GM12878 (cell line): ENCODE data around the gene SLC29A1. TPM values are rescaled to one million over a fixed set of nuclear protein-coding genes. Genes with fewer than 3 reads are reported as not detected.

Source experiments
- ATAC-seq: fragments of 200-7000 bp; cut with Tn5 transposase; 3 replicates; pipeline ENCODE4 v1.9.1; 2020; ENCODE audit warnings: mild to moderate bottlenecking, moderate library complexity
- BruUV-seq: library from RNA; stranded (reverse); fragments of 400-500 nt; replicated peaks from 2 replicates; lab custom pipeline; 2021; lab: Mats Ljungman, UMichigan
- CTCF ChIA-PET: fragments of 300-600 bp; sonication (Branson Sonifier 250); formaldehyde crosslinking; extraction: SDS; loops from one replicate; lab custom pipeline; 2021; ENCODE audit warnings: inconsistent platforms; lab: Yijun Ruan, JAX
- POLR2A ChIA-PET: fragments of 350-600 bp; formaldehyde crosslinking; extraction: SDS; loops from one replicate; lab custom pipeline; 2021; ENCODE audit warnings: inconsistent platforms; lab: Charles Lee
- RAD21 ChIA-PET: fragments of 300-600 bp; sonication (Branson Sonifier 250); formaldehyde crosslinking; loops from one replicate; lab custom pipeline; 2023; ENCODE audit warnings: antibody characterized with exemption; ENCODE audit not compliant: unreplicated experiment; lab: Charles Lee
- SMC1A ChIA-PET: fragments of 300-600 bp; sonication (Branson Sonifier 250); formaldehyde crosslinking; loops from one replicate; lab custom pipeline; 2023; ENCODE audit not compliant: unreplicated experiment, uncharacterized antibody; lab: Charles Lee
- DNase-seq: peaks from one replicate; pipeline ENCODE4 v3.0.0-alpha.2; 2011; ENCODE audit warnings: low read depth, low spot score
- FAIRE-seq: peaks from 3 replicates; lab custom pipeline; 2011; peaks lifted over from hg19 to GRCh38; lab: Jason Lieb, UNC
- H2AFZ ChIP-seq: 2 replicates; pipeline ENCODE4 v1.6.0; 2011; ENCODE audit warnings: low read depth, low read length, control low read depth; ENCODE audit not compliant: control insufficient read depth
- H3K27ac ChIP-seq: 2 replicates; pipeline ENCODE4 v1.5.1; 2011; ENCODE audit warnings: control low read depth; ENCODE audit not compliant: control insufficient read depth, insufficient read depth
- H3K27me3 ChIP-seq, 2 experiments: replicated peaks in 1 of 2; 2 replicates each; pipeline versions ENCODE4 v1.6.0 to v1.6.1; 2011; ENCODE audit warnings: low read length in 1 of 2; ENCODE audit not compliant: control insufficient read depth in 2 of 2, insufficient read depth in 2 of 2
- H3K36me3 ChIP-seq, 2 experiments: 2 replicates each; pipeline ENCODE4 v1.5.1; 2011; ENCODE audit warnings: low read length in 1 of 2; ENCODE audit not compliant: control insufficient read depth in 2 of 2, insufficient read depth in 2 of 2
- H3K4me1 ChIP-seq: 2 replicates; pipeline ENCODE4 v1.6.1; 2011; ENCODE audit warnings: mild to moderate bottlenecking, low read length, moderate library complexity, mixed read lengths; ENCODE audit not compliant: control insufficient read depth, insufficient read depth
- H3K4me2 ChIP-seq: 2 replicates; pipeline ENCODE4 v1.6.0; 2011; ENCODE audit warnings: control low read depth; ENCODE audit not compliant: control insufficient read depth, insufficient read depth
- H3K4me3 ChIP-seq: fragments of 200-600 bp; sonication (generic); 2 replicates; pipeline ENCODE4 v1.5.1; 2016
- H3K79me2 ChIP-seq: 2 replicates; pipeline ENCODE4 v1.6.0; 2011; ENCODE audit warnings: low read length; ENCODE audit not compliant: control insufficient read depth, insufficient read depth
- H3K9ac ChIP-seq: 2 replicates; pipeline ENCODE4 v1.8.0; 2011; ENCODE audit warnings: low read length, control low read depth, mixed read lengths; ENCODE audit not compliant: control insufficient read depth, insufficient read depth
- H3K9me3 ChIP-seq: replicated peaks from 3 replicates; pipeline ENCODE4 v1.5.1; 2011; ENCODE audit warnings: mild to moderate bottlenecking, low read length; ENCODE audit not compliant: control insufficient read depth, insufficient read depth
- H4K20me1 ChIP-seq: 2 replicates; pipeline ENCODE4 v1.6.0; 2011; ENCODE audit not compliant: control insufficient read depth, insufficient read depth
- CEBPB ChIP-seq, 2 experiments: fragments of 150-350 bp in 1 of 2; IDR thresholded peaks; 2 replicates each; pipeline ENCODE4 v1.6.1; 2012 to 2014; ENCODE audit warnings: low read depth in 2 of 2, low read length in 2 of 2, borderline replicate concordance in 1 of 2, inconsistent platforms in 1 of 2
- CUX1 ChIP-seq: IDR thresholded peaks from 2 replicates; pipeline ENCODE4 v1.6.1; 2012; ENCODE audit warnings: improper control_type of control experiment, low read depth, low read length; ENCODE audit not compliant: insufficient replicate concordance
- EZH2 ChIP-seq: IDR thresholded peaks from 2 replicates; pipeline ENCODE4 v1.6.1; 2012; ENCODE audit warnings: low read depth, mild to moderate bottlenecking, control low read depth, inconsistent platforms, low read length, borderline replicate concordance; ENCODE audit not compliant: control insufficient read depth
- SKIL ChIP-seq: fragments of 450-650 bp; IDR thresholded peaks from 2 replicates; pipeline ENCODE4 v1.6.1; 2017; ENCODE audit warnings: mild to moderate bottlenecking, low read depth, inconsistent platforms; ENCODE audit not compliant: poor library complexity, severe bottlenecking
- SMAD1 ChIP-seq: fragments of 450-650 bp; IDR thresholded peaks from 2 replicates; pipeline ENCODE4 v1.6.1; 2018; ENCODE audit warnings: mild to moderate bottlenecking, low read depth; ENCODE audit not compliant: partially characterized antibody
- SMC3 ChIP-seq: IDR thresholded peaks from 2 replicates; pipeline ENCODE4 v1.6.1; 2011; ENCODE audit warnings: low read length, improper control_type of control experiment, borderline replicate concordance
- SRF ChIP-seq, 2 experiments: IDR thresholded peaks; 2 replicates each; pipeline ENCODE4 v1.6.1; 2011; ENCODE audit warnings: low read depth in 2 of 2, low read length in 2 of 2, mild to moderate bottlenecking in 1 of 2, moderate library complexity in 1 of 2
- STAT3 ChIP-seq: IDR thresholded peaks from 2 replicates; pipeline ENCODE4 v1.6.1; 2011; ENCODE audit warnings: low read depth, low read length, improper control_type of control experiment
- YBX1 ChIP-seq: fragments of 450-650 bp; IDR thresholded peaks from 2 replicates; pipeline ENCODE4 v1.6.1; 2016; ENCODE audit warnings: antibody characterized with exemption
- ZBTB40 ChIP-seq: fragments of 450-650 bp; IDR thresholded peaks from 2 replicates; pipeline ENCODE4 v1.6.1; 2016; ENCODE audit warnings: mild to moderate bottlenecking, moderate library complexity, borderline replicate concordance
- ZNF24 ChIP-seq: fragments of 450-650 bp; IDR thresholded peaks from 2 replicates; pipeline ENCODE4 v1.6.1; 2017; ENCODE audit warnings: antibody characterized with exemption, mild to moderate bottlenecking
- WGBS: methylation state at CpG from one replicate; pipeline ENCODE4 v1.1.6; 2016; ENCODE audit warnings: low lambda C conversion rate; ENCODE audit not compliant: insufficient replicate concordance, insufficient coverage; ENCODE audit errors: missing lambda C conversion rate; 5-methylcytosine and 5-hydroxymethylcytosine counted together
- in situ Hi-C: fragments of 300-500 bp; cut with MboI; formaldehyde crosslinking; loops from 9 replicates; pipeline ENCODE4 v1.14.3; 2018; ENCODE audit warnings: mixed read lengths
- intact Hi-C: fragments of 100-400 bp; cut with micrococcal nuclease; formaldehyde crosslinking; loops from one replicate; pipeline ENCODE4 v1.14.2; 2022; ENCODE audit not compliant: unreplicated experiment
- polyA plus RNA-seq, 11 experiments: library from polyadenylated mRNA; depleted of rRNA in 4 of 11; unstranded in 6 of 11; stranded (reverse) in 5 of 11; fragments of >200 nt; fragmentation: Nextera tagmentation in 4 of 11; fragmentation: Illumina TruSeq in 1 of 11; extraction: Ambion mirVana in 4 of 11; extraction: Trizol in 1 of 11; gene quantifications; 1 replicate in 1 of 11; 2 replicates in 10 of 11; pipeline versions ENCODE4 v1.2.1 to v1.2.3, GENCODE V29; 2011 to 2016; ENCODE audit warnings: inconsistent platforms in 2 of 11, missing spikeins in 2 of 11, low read depth in 1 of 11
- total RNA-seq, 4 experiments: library from RNA; depleted of rRNA in 3 of 4; stranded (reverse); fragments of >200 nt in 3 of 4; fragmentation: Illumina TruSeq in 1 of 4; extraction: Trizol in 1 of 4; gene quantifications; 2 replicates each; pipeline versions ENCODE4 v1.2.1 to v1.2.3, GENCODE V29; 2013 to 2021

The SLC29A1 gene
- total and polyA plus RNA-seq, 10 of the 15 experiments (the other 5 are each of a cell fraction or from before 2014, with no cell fraction given) = 10.0 to 132 (median 93.4) TPM

- Histone ChIP-seq H3K27ac (no peak overlapping the region), H3K4me3 (no peak overlapping the region), H3K9ac (no peak overlapping the region), H3K79me2 (no peaks in the 10 kb centered on the region), H4K20me1 (no peaks in the 10 kb centered on the region), H3K4me1 (no peaks in the 10 kb centered on the region), H3K36me3 (no peaks in the 10 kb centered on the region; a peak in 1 of 4 replicates), H3K4me2 (no peak overlapping the region), H3K27me3 (peaks cover 1 to 2% of the 10 kb centered on the region in 2 experiments; a peak in 3 of 4 replicates), H3K9me3 (no peaks in the 10 kb centered on the region), H2AFZ (no peak overlapping the region)
- ChIA-PET SMC1A (no interaction called here), POLR2A (no interaction called here), RAD21 (interaction anchor here (0.6 kb wide), 1 partner anchor 57 kb away, joined by 3 read pairs; no protein-coding TSS in a partner anchor), CTCF (interaction anchor here (0.9 to 1.6 kb wide), 3 partner anchors 10 to 31 kb away, joined by 3 to 7 read pairs (median 5); no protein-coding TSS in a partner anchor)
- no TSS peak for BruUV-seq
- ATAC-seq (no peak), DNase-seq (no peak), FAIRE-seq (no peak)
- intact Hi-C loops (no loop called here), in situ Hi-C loops (no loop called here)
- TF ChIP-seq SKIL = no peak
- TF ChIP-seq EZH2 = no peak
- no peak for TF ChIP-seq SRF (IDR thresholded peaks at IDR 0.05; ENCODE audit: low read depth in 2 of 2, low read length in 2 of 2)
- TF ChIP-seq SMAD1 = no peak
- TF ChIP-seq CUX1 = no peak
- no peak for TF ChIP-seq SMC3
- TF ChIP-seq CEBPB (IDR thresholded peaks at IDR 0.05; ENCODE audit: borderline replicate concordance in 1 of 2, low read depth in 2 of 2, low read length in 2 of 2) = no peak
- no peak for TF ChIP-seq ZNF24
- no peak for TF ChIP-seq ZBTB40
- TF ChIP-seq STAT3 = no peak
- TF ChIP-seq YBX1 = no peak
- WGBS = 0% methylated on average over 3 of the region's 3 CpGs
Measured at GRCh38 chr6:44278315-44278714, 54.9 kb downstream of the SLC29A1 start.
